Astrocyte (in vitro differentiated cells and primary cell): ENCODE results near the gene COMMD7. TPM values are rescaled to one million over a fixed set of nuclear protein-coding genes. Genes with fewer than 3 reads are reported as not detected.

Experiments used
- DNase-seq: peaks from one replicate; pipeline ENCODE4 v3.0.0-alpha.2; 2010; ENCODE audit warnings: low read depth
- FAIRE-seq: peaks from 2 replicates; lab custom pipeline; 2011; peaks lifted over from hg19 to GRCh38; lab: Jason Lieb, UNC
- H2AFZ ChIP-seq: 2 replicates; pipeline ENCODE4 v1.6.0; 2012; ENCODE audit warnings: low read depth, low read length, inconsistent platforms
- H3K27ac ChIP-seq: 2 replicates; pipeline ENCODE4 v1.5.1; 2011; ENCODE audit warnings: low read depth, low read length, inconsistent platforms
- H3K27me3 ChIP-seq: 2 replicates; pipeline ENCODE4 v1.6.0; 2011; ENCODE audit warnings: low read length, inconsistent platforms; ENCODE audit not compliant: insufficient read depth
- H3K36me3 ChIP-seq: 2 replicates; pipeline ENCODE4 v1.5.1; 2011; ENCODE audit warnings: low read length, inconsistent platforms; ENCODE audit not compliant: insufficient read depth
- H3K4me1 ChIP-seq: 2 replicates; pipeline ENCODE4 v1.5.1; 2011; ENCODE audit warnings: low read length, inconsistent platforms; ENCODE audit not compliant: insufficient read depth
- H3K4me2 ChIP-seq: 2 replicates; pipeline ENCODE4 v1.6.0; 2012; ENCODE audit warnings: low read length, inconsistent platforms
- H3K4me3 ChIP-seq: 2 replicates; pipeline ENCODE4 v1.5.1; 2011; ENCODE audit warnings: low read depth, mild to moderate bottlenecking, low read length, inconsistent platforms; ENCODE audit not compliant: insufficient read depth
- H3K79me2 ChIP-seq: 2 replicates; pipeline ENCODE4 v1.6.0; 2012; ENCODE audit warnings: mild to moderate bottlenecking, low read length, inconsistent platforms; ENCODE audit not compliant: insufficient read depth
- H3K9ac ChIP-seq: 2 replicates; pipeline ENCODE4 v1.6.0; 2012; ENCODE audit warnings: mild to moderate bottlenecking, low read length, inconsistent platforms
- H3K9me3 ChIP-seq: 2 replicates; pipeline ENCODE4 v1.5.1; 2012; ENCODE audit warnings: low read depth, mild to moderate bottlenecking, low read length, inconsistent platforms; ENCODE audit not compliant: insufficient read depth
- H4K20me1 ChIP-seq: 2 replicates; pipeline ENCODE4 v1.6.0; 2012; ENCODE audit warnings: low read length, inconsistent platforms; ENCODE audit not compliant: insufficient read depth
- H3K27ac Mint-ChIP-seq: one replicate; pipeline ENCODE4 v1.8.0; 2021; ENCODE audit warnings: mild to moderate bottlenecking, mixed read lengths; ENCODE audit not compliant: unreplicated experiment
- H3K27me3 Mint-ChIP-seq: one replicate; pipeline ENCODE4 v1.8.0; 2021; ENCODE audit warnings: low read depth, mixed read lengths; ENCODE audit not compliant: unreplicated experiment
- H3K36me3 Mint-ChIP-seq: one replicate; pipeline ENCODE4 v1.8.0; 2021; ENCODE audit warnings: low read depth, mixed read lengths; ENCODE audit not compliant: unreplicated experiment
- H3K4me1 Mint-ChIP-seq: one replicate; pipeline ENCODE4 v1.8.0; 2021; ENCODE audit warnings: low read depth, mixed read lengths; ENCODE audit not compliant: unreplicated experiment
- H3K4me3 Mint-ChIP-seq: one replicate; pipeline ENCODE4 v1.8.0; 2021; ENCODE audit warnings: mild to moderate bottlenecking, moderate library complexity, mixed read lengths; ENCODE audit not compliant: unreplicated experiment
- H3K9me3 Mint-ChIP-seq: one replicate; pipeline ENCODE4 v1.8.0; 2021; ENCODE audit warnings: mild to moderate bottlenecking, mixed read lengths; ENCODE audit not compliant: unreplicated experiment
- CTCF ChIP-seq: IDR thresholded peaks from 2 replicates; pipeline ENCODE4 v1.5.1; 2011; ENCODE audit warnings: low read depth, mild to moderate bottlenecking, inconsistent platforms, low read length, moderate library complexity; ENCODE audit not compliant: insufficient read depth
- EZH2 ChIP-seq: IDR thresholded peaks from 2 replicates; pipeline ENCODE4 v1.6.1; 2012; ENCODE audit warnings: mild to moderate bottlenecking, low read length, inconsistent platforms; ENCODE audit not compliant: insufficient read depth
- total RNA-seq: library from RNA; stranded (reverse); gene quantifications from 2 replicates; pipeline ENCODE4 v1.2.1, GENCODE V29; 2021

The COMMD7 gene
- total RNA-seq, 1 donor from 2014 or later: 38.9 TPM

DNA sequence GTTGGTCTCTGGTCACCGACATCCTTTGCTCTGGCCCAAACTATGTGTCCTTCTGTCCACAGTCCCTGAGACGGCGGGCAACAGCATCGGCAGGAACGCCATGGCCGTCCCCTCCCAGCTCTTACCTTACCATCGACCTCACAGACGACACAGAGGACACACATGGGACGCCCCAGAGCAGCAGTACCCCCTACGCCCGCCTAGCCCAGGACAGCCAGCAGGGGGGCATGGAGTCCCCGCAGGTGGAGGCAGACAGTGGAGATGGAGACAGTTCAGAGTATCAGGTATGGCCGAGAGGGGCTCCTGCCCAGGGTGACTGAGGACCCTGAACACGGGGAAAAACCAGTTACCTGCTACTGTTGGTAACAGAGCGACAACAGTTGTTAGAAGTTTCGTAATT is 43.9 kb upstream of the COMMD7 start:
- TF ChIP-seq EZH2 (no peak), CTCF (no peak)
- no peak overlapping the region for H3K27ac Mint-ChIP-seq
- H3K36me3 ChIP-seq: no peaks in the 10 kb centered on the region
- H3K36me3 Mint-ChIP-seq: peaks cover 10% of the 10 kb centered on the region
- no peak overlapping the region for H3K27ac ChIP-seq
- no peaks in the 10 kb centered on the region for H3K4me1 ChIP-seq
- DNase-seq (no peak), FAIRE-seq (no peak)
- H3K79me2 ChIP-seq: no peaks in the 10 kb centered on the region
- H3K4me1 Mint-ChIP-seq: peaks cover 8% of the 10 kb centered on the region
- no peaks in the 10 kb centered on the region for H3K9me3 ChIP-seq
- no peaks in the 10 kb centered on the region for H3K27me3 ChIP-seq
- H3K27me3 Mint-ChIP-seq: no peaks in the 10 kb centered on the region
- H3K4me3 ChIP-seq: no peak overlapping the region
- H4K20me1 ChIP-seq: no peaks in the 10 kb centered on the region
- H3K9ac ChIP-seq: no peak overlapping the region
- H2AFZ ChIP-seq: no peak overlapping the region
- no peak overlapping the region for H3K4me2 ChIP-seq
- no peak overlapping the region for H3K4me3 Mint-ChIP-seq
- H3K9me3 Mint-ChIP-seq: no peaks in the 10 kb centered on the region

DNA sequence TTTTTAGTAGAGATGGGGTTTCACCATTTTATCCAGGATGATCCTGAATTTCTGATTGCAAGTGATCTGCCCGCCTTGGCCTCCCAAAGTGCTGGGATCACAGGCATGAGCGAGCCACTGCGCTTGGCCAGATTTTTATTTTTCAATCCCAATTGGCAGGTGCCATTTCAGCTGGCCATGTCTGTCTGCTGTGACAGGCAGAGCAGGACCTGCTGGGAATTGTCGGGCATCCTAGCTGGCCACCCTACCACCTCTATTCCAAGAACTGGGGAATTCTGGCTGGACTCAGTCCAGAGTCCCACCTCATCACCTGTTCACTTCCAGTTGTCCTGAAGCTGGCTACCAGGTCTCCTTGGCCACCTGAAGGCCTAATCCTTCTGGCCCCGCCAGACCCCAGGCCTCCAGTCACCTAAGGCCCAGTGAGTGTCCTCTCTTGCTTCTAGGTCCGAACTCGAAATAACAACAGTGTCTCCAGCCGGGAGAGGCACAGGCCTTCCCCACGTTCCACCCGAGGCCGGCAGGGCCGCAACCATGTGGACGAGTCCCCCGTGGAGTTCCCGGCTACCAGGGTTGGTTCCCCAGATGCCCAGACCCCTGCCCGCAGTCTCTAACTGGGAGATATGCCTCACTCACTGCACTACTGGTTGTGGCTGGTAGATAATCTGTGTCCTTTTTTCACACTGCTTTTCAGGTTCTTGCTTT is 42.9 kb upstream of the COMMD7 start:
- no peaks in the 10 kb centered on the region for H3K9me3 ChIP-seq
- no peak for FAIRE-seq
- H3K4me1 ChIP-seq: no peaks in the 10 kb centered on the region
- H3K27ac ChIP-seq: no peak overlapping the region
- no peaks in the 10 kb centered on the region for H3K9me3 Mint-ChIP-seq
- H3K4me2 ChIP-seq: no peak overlapping the region
- no peak for DNase-seq
- no peaks in the 10 kb centered on the region for H3K27me3 ChIP-seq
- H3K27me3 Mint-ChIP-seq: no peaks in the 10 kb centered on the region
- H3K4me3 ChIP-seq: no peak overlapping the region
- H3K4me1 Mint-ChIP-seq: no peaks in the 10 kb centered on the region
- H4K20me1 ChIP-seq: no peaks in the 10 kb centered on the region
- peaks cover 12% of the 10 kb centered on the region for H3K36me3 Mint-ChIP-seq
- no peak overlapping the region for H3K27ac Mint-ChIP-seq
- H3K36me3 ChIP-seq: peaks cover 4% of the 10 kb centered on the region
- H3K79me2 ChIP-seq: no peaks in the 10 kb centered on the region
- no peak for TF ChIP-seq EZH2
- no peak for TF ChIP-seq CTCF
- no peak overlapping the region for H2AFZ ChIP-seq
- H3K9ac ChIP-seq: no peak overlapping the region
- no peak overlapping the region for H3K4me3 Mint-ChIP-seq

GRCh38 chr20:32784369-32785080 is 41.3 kb upstream of the COMMD7 start:
- H3K79me2 ChIP-seq: no peaks in the 10 kb centered on the region
- H4K20me1 ChIP-seq: peaks cover under 1% of the 10 kb centered on the region
- FAIRE-seq: no peak

More at GRCh38 chr20:32784369-32785080, 41.3 kb upstream of the COMMD7 start:
- no peak overlapping the region for H3K4me2 ChIP-seq
- no peaks in the 10 kb centered on the region for H3K27me3 ChIP-seq
- Mint-ChIP-seq H3K36me3 (peaks cover 14% of the 10 kb centered on the region), H3K27ac (no peak overlapping the region), H3K4me1 (no peaks in the 10 kb centered on the region), H3K4me3 (no peak overlapping the region), H3K27me3 (no peaks in the 10 kb centered on the region), H3K9me3 (no peaks in the 10 kb centered on the region)
- no peak overlapping the region for H3K27ac ChIP-seq
- no peaks in the 10 kb centered on the region for H3K9me3 ChIP-seq
- no peaks in the 10 kb centered on the region for H3K4me1 ChIP-seq
- peaks cover 6% of the 10 kb centered on the region for H3K36me3 ChIP-seq
- DNase-seq: no peak
- H2AFZ ChIP-seq: no peak overlapping the region
- no peak overlapping the region for H3K4me3 ChIP-seq
- H3K9ac ChIP-seq: no peak overlapping the region
- TF ChIP-seq EZH2 (no peak), CTCF (no peak)
